ENCODE measurements around the gene EIF4G3. TPM values are rescaled to one million over a fixed set of nuclear protein-coding genes. Genes with fewer than 3 reads are reported as not detected.

The EIF4G3 gene
- total RNA-seq, 1 donor from 2014 or later: 27.3 TPM

DNA sequence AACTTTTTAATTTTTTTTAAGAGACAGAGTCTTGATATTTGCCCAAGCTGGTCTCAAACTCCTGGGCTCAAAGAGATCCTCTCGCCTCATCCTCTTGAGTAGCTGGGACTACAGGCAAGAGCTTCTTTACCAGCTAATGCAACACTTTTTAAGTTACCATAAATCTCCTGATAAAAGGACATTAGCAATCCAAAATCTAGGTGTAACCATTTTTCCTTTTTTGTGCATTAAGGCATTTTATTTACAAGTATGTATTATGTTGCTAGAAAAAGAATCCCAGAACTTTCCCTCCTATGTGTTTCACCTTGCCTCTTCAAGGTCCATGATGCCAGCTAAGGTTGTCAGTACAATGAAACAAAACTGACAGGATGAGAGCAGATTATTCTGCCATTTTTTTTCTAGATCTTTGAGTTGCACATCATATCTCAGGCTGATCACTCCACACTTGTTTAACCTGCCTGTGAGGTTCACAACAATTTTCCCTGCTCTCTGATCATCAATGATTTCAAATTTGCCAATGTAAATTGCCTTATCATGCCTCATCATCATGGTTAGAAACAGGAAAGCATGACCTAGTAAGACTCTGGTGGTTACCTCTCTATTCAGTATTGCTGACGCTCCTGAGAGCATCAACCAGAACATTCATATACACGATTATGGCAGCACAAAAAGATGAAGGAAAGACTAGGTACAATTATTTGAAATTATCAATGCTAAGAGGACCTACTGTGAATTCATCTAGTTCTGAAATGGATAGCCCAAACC, 173.2 kb downstream of the EIF4G3 start:
- no peak for DNase-seq (ENCODE audit: low read depth)
- TF ChIP-seq, protein P1, sequence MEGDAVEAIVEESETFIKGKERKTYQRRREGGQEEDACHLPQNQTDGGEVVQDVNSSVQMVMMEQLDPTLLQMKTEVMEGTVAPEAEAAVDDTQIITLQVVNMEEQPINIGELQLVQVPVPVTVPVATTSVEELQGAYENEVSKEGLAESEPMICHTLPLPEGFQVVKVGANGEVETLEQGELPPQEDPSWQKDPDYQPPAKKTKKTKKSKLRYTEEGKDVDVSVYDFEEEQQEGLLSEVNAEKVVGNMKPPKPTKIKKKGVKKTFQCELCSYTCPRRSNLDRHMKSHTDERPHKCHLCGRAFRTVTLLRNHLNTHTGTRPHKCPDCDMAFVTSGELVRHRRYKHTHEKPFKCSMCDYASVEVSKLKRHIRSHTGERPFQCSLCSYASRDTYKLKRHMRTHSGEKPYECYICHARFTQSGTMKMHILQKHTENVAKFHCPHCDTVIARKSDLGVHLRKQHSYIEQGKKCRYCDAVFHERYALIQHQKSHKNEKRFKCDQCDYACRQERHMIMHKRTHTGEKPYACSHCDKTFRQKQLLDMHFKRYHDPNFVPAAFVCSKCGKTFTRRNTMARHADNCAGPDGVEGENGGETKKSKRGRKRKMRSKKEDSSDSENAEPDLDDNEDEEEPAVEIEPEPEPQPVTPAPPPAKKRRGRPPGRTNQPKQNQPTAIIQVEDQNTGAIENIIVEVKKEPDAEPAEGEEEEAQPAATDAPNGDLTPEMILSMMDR (conservative IDR thresholded peaks at IDR 0.05; ENCODE audit: low read depth, low read length): no peak
- no peak overlapping the region for H3K4me3 ChIP-seq (ENCODE audit: low read depth, low read length)

DNA sequence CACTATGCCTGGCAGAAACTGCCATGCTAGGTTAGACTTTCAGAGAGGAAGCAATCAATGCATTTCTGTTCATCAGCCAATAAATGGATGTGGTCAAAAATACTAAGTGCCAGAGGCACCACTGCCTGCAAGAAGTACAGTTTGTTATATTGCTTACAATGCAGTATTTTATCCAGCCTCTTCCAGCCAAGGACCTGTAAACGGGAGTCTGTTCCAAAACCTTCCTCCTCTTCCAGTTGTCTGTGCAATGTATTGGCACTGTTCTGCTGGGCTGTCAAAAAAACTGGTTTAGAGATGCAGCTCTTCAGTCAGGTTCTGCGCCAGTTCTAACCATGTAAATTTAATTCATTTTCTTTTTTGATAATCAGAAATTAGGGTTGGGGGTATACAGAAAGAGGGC, 175.7 kb downstream of the EIF4G3 start:
- TF ChIP-seq, protein P1 (conservative IDR thresholded peaks at IDR 0.05; ENCODE audit: low read depth, low read length): no peak
- H3K4me3 ChIP-seq (ENCODE audit: low read depth, low read length): no peak overlapping the region
- DNase-seq (ENCODE audit: low read depth): no peak

DNA sequence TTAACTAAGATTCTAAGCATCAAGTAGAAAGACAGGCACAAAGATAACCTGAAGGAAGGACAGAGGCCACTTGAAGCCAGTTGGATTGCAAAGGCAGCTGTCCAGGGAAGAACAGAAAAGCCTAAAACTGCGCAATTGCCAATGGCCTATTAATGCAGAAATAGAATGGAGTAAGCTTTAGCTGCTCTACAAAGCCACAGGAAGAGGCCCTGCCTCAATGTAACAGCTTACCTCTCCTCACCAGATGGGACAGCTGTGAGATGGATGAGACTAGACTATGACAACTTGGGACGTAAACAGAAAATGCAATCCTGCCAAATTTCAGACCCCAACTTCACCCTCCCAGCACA, 176.5 kb downstream of the EIF4G3 start:
- DNase-seq (ENCODE audit: low read depth): no peak
- H3K4me3 ChIP-seq (ENCODE audit: low read depth, low read length): no peak overlapping the region
- TF ChIP-seq, protein P1 (conservative IDR thresholded peaks at IDR 0.05; ENCODE audit: low read depth, low read length): no peak

DNA sequence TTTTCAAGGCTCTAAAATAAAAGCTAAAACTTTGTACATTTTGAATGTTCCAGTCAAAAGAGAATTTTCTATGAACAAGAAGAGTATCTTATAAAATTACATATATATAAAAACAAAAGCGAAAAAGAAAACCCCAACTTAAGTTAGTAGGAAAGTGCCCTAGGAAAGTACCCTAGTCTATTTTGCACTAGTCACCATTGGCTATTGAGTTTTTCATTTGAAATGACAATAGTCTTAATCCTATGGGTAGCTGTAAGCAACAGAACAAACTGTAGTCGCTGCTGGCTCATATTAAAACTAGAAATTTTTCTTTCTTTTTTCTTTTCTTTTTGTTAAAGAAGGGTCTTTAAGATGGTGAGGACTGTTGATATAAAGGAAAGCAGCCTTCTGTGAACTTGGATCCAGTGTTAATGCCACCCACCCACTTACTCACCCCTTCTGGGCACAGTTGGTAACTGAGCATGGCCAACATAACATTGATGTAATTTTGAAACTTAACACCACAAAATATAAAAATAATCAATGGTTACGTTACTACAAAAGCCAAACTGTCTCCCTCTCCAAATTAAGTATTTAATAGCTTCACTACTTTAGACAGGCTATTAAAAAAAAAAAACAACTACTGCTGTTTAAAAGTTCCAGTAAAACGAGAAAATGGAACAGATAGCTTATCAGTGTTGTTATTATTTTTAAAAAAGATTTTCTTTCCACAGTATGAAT, 177.0 kb downstream of the EIF4G3 start:
- no peak for DNase-seq (ENCODE audit: low read depth)
- H3K4me3 ChIP-seq (ENCODE audit: low read depth, low read length): no peak overlapping the region
- TF ChIP-seq, protein P1 (conservative IDR thresholded peaks at IDR 0.05; ENCODE audit: low read depth, low read length): no peak

DNA sequence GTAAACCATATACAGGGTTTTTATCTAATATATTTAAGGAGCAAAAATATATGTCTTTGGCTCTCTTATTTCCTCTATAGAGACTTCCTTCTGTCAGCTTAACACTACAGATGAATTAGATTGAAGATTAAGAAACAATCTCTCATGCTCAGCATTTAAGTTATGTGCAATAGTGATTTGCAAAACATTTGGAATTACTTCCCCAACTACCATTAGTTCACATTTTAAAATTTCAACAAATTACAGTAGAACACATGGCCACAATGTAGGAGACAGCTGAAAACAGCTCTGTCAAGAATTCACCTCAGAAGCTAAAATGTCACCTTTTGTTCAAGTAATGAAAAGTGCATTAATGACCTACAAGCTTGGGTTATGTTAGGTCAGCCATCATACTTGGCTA, 177.9 kb downstream of the EIF4G3 start:
- no peak overlapping the region for H3K4me3 ChIP-seq (ENCODE audit: low read depth, low read length)
- TF ChIP-seq, protein P1 (conservative IDR thresholded peaks at IDR 0.05; ENCODE audit: low read depth, low read length): no peak
- no peak for DNase-seq (ENCODE audit: low read depth)

DNA sequence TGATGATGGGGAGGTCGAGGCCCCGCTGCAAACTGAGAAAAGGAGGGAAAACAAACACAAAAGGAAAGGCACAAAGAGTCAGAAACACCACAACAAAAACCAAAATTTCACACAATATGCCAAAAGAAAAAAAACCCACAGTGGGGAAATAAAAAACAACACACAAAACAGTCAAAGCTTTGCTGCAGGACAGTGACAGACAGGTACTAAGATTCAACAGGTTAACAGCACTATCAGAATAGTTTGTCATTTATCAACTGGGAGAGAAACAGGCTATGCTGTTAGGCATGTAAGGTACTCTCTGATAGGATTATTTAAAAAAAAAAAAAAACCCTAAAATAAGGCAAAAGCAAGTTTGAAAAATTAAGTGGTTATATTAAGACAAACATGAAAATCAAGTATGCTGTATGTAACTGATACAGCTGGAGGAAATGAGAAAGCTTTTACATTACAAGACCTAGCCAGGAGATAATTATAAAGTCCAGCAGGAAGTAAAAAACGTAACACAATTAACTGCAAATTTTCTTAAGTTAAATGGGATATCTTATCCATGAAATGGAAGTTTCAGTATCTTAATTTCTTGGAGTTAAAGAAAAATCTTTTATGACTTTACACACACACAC, 179.0 kb downstream of the EIF4G3 start:
- TF ChIP-seq, protein P1 (conservative IDR thresholded peaks at IDR 0.05; ENCODE audit: low read depth, low read length): no peak
- DNase-seq (ENCODE audit: low read depth): no peak
- H3K4me3 ChIP-seq (ENCODE audit: low read depth, low read length): no peak overlapping the region
